Hematopoietic multipotent progenitor cell treated with erythropoietin and hydrocortisone succinate and interleukin-3 and kit ligand, for 4 days (in vitro differentiated cells): ENCODE measurements around the gene PLEKHH2.
"Not testable (repeated sequence)": the region's sequence is repeated elsewhere in the genome, so short reads cannot be mapped to it uniquely, and the experiment has no call there.

Experiments used
- DNase-seq: peaks from one replicate; pipeline ENCODE4 v3.0.0-alpha.2; 2015

PLEKHH2 gene

GRCh38 chr2:43642363-43642762 lies 5.3 kb downstream of the PLEKHH2 start:
- peak; percentile 47 for DNase-seq

GRCh38 chr2:43643680-43644079 lies 6.6 kb downstream of the PLEKHH2 start:
- DNase-seq, result no peak

- DNase-seq, result no peak
Measured at GRCh38 chr2:43648994-43649701, 12.1 kb downstream of the PLEKHH2 start.

GRCh38 chr2:43653506-43653905 lies 16.4 kb downstream of the PLEKHH2 start:
- DNase-seq, result no peak

GRCh38 chr2:43657241-43657640 lies 20.2 kb downstream of the PLEKHH2 start:
- no peak for DNase-seq

- DNase-seq, result no peak
Measured at GRCh38 chr2:43675646-43676321, 38.7 kb downstream of the PLEKHH2 start.

GRCh38 chr2:43676322-43677050 lies 39.4 kb downstream of the PLEKHH2 start, which contains the start of gene C1GALT1C1L:
C1GALT1C1L (minus strand) TSS chr2:43676429; CDS start chr2:43676322, 107 bp downstream.
- peak; percentile 61 for DNase-seq

GRCh38 chr2:43677783-43678182 lies 40.7 kb downstream of the PLEKHH2 start:
- not testable (repeated sequence) for DNase-seq

- peak; percentile 43 for DNase-seq
Measured at GRCh38 chr2:43685357-43685756, 48.3 kb downstream of the PLEKHH2 start.

GRCh38 chr2:43689999-43690398 lies 52.9 kb downstream of the PLEKHH2 start:
- no peak for DNase-seq

GRCh38 chr2:43692428-43692994 lies 55.5 kb downstream of the PLEKHH2 start:
- DNase-seq, result no peak

- not testable (repeated sequence) for DNase-seq
Measured at GRCh38 chr2:43698140-43698539, 61.1 kb downstream of the PLEKHH2 start.

GRCh38 chr2:43699761-43700160 lies 62.7 kb downstream of the PLEKHH2 start:
- no peak for DNase-seq

GRCh38 chr2:43701111-43701510 lies 64.1 kb downstream of the PLEKHH2 start:
- DNase-seq, result peak; percentile 23

- no peak for DNase-seq
Measured at GRCh38 chr2:43707255-43708015, 70.4 kb downstream of the PLEKHH2 start.

GRCh38 chr2:43708178-43708577 lies 71.1 kb downstream of the PLEKHH2 start:
- no peak for DNase-seq

GRCh38 chr2:43708891-43709290 lies 71.8 kb downstream of the PLEKHH2 start:
- DNase-seq, result no peak

GRCh38 chr2:43710866-43711265 lies 73.8 kb downstream of the PLEKHH2 start:
- DNase-seq, result no peak

- DNase-seq, result no peak
Measured at GRCh38 chr2:43714164-43714563, 77.1 kb downstream of the PLEKHH2 start.

GRCh38 chr2:43715300-43716098 lies 78.4 kb downstream of the PLEKHH2 start:
- DNase-seq, result no peak

GRCh38 chr2:43717322-43717721 lies 80.3 kb downstream of the PLEKHH2 start:
- DNase-seq, result no peak
